ENCODE measurements around the gene DHX35.
A peak's percentile ranks its signal among the peaks of the same experiment; 100 is the strongest.
"Not testable (repeated sequence)": the region's sequence is repeated elsewhere in the genome, so short reads cannot be mapped to it uniquely, and the experiment has no call there.

DHX35 gene

DNA sequence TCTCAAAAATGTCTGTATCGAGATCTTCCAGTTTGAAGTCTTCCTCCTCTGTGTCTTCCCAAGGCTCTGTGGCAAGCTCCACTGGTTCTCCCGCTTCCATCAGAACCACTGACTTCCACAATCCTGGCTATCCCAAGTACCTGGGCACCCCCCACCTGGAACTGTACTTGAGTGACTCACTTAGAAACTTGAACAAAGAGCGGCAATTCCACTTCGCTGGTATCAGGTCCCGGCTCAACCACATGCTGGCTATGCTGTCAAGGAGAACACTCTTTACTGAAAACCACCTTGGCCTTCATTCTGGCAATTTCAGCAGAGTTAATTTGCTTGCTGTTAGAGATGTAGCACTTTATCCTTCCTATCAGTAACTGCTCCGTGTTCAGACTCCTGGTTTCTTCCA lies 10.0 kb upstream of the DHX35 start:
- Histone ChIP-seq H3K27me3 (ENCODE audit: insufficient read depth, insufficient read length) (no peaks in the 10 kb centered on the region), H3K9ac (ENCODE audit: insufficient read length, low read depth) (no peak overlapping the region), H3K36me3 (ENCODE audit: insufficient read depth, insufficient read length, low read length) (peaks cover 64% of the 10 kb centered on the region), H3K4me1 (ENCODE audit: insufficient read depth, insufficient read length) (peaks cover 14% of the 10 kb centered on the region), H3K9me3 (ENCODE audit: insufficient read depth, low read length) (no peaks in the 10 kb centered on the region), H3K4me3 (ENCODE audit: insufficient read length, low read depth) (no peak overlapping the region)
- DNase-seq (ENCODE audit: low read depth, low spot score) = no peak
- TF ChIP-seq YY1 (IDR thresholded peaks at IDR 0.05; ENCODE audit: insufficient read depth, insufficient read length) (no peak), SUZ12 (IDR thresholded peaks at IDR 0.05; ENCODE audit: extremely low read depth, insufficient read depth, insufficient read length) (no peak), ZNF274 (IDR thresholded peaks at IDR 0.05; ENCODE audit: low read depth, low read length) (no peak)

DNA sequence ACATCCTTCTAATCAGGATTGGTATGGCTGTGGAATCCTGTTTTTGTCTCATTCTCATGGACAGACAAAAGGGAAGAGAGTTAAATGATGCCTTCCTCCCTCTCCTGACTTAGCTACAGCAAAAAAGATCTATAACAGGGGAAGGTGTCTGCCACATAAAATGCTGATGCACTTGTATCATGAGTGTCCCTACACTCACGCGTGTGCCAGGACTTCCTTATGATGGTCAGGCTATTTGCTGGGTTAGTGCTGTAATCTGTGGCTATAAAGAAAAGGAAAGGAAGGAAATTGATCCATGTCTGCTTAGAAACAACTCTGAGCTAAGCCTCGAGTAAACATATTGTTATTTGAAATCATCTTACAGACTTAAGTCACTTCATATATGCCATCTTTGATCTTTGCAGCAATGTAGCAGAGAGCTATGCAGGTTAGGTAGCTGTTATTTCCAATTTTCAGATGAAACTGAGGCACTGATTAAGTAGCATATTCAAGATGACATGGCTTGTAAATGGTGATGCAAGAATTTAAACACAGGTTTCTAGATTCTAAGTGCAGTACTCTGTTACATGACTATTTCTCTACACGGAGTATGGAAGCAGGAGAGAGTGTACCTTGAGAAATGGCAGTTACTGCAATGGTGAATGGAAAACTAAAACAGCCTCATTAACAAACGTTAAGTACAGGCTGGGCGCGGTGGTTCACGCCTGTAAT lies 8.4 kb upstream of the DHX35 start:
- Histone ChIP-seq H3K4me1 (ENCODE audit: insufficient read depth, insufficient read length) (peaks cover 9% of the 10 kb centered on the region), H3K9me3 (ENCODE audit: insufficient read depth, low read length) (no peaks in the 10 kb centered on the region), H3K36me3 (ENCODE audit: insufficient read depth, insufficient read length, low read length) (peaks cover 48% of the 10 kb centered on the region), H3K4me3 (ENCODE audit: insufficient read length, low read depth) (no peak overlapping the region), H3K27me3 (ENCODE audit: insufficient read depth, insufficient read length) (no peaks in the 10 kb centered on the region), H3K9ac (ENCODE audit: insufficient read length, low read depth) (no peak overlapping the region)
- no peak for DNase-seq (ENCODE audit: low read depth, low spot score)
- TF ChIP-seq YY1 (IDR thresholded peaks at IDR 0.05; ENCODE audit: insufficient read depth, insufficient read length) (no peak), ZNF274 (IDR thresholded peaks at IDR 0.05; ENCODE audit: low read depth, low read length) (no peak)

DNA sequence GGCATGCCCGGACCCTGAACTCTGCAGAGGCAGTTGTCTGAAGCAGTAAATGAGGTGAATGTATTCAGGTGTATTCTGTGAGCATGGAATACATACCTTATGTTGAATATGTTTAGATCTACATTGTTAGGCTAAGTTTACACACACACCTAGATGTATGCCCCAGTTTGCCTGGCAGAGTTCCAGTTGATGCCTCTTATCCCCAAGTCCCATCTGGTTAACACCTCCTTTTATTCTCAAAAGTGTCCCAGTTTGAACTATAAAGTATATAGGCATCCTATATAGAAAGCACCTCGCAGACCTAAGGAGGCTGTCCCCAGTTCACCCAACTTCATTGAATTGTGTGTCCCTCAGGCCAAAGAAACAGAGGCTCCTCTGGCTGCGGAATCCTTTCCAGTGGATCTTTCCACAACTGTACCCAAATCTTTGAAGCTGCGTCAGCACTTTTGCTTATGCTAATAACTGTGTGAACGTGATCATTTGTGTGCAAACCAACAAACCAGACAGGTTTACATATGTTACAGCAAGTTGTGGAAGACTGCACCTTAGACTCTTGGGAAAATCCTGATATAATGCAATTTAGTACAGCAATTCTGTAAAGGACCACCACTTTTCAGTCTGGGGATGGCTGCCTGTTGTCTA lies 4.8 kb upstream of the DHX35 start:
- Histone ChIP-seq H3K4me1 (ENCODE audit: insufficient read depth, insufficient read length) (no peaks in the 10 kb centered on the region), H3K36me3 (ENCODE audit: insufficient read depth, insufficient read length, low read length) (peaks cover 16% of the 10 kb centered on the region), H3K9ac (ENCODE audit: insufficient read length, low read depth) (no peak overlapping the region), H3K4me3 (ENCODE audit: insufficient read length, low read depth) (no peak overlapping the region), H3K9me3 (ENCODE audit: insufficient read depth, low read length) (no peaks in the 10 kb centered on the region), H3K27me3 (ENCODE audit: insufficient read depth, insufficient read length) (no peaks in the 10 kb centered on the region)
- no peak for DNase-seq (ENCODE audit: low read depth, low spot score)
- no peak for TF ChIP-seq YY1 (IDR thresholded peaks at IDR 0.05; ENCODE audit: insufficient read depth, insufficient read length)
- no peak for TF ChIP-seq SUZ12 (IDR thresholded peaks at IDR 0.05; ENCODE audit: extremely low read depth, insufficient read depth, insufficient read length)
- no peak for TF ChIP-seq ZNF274 (IDR thresholded peaks at IDR 0.05; ENCODE audit: low read depth, low read length)

DNA sequence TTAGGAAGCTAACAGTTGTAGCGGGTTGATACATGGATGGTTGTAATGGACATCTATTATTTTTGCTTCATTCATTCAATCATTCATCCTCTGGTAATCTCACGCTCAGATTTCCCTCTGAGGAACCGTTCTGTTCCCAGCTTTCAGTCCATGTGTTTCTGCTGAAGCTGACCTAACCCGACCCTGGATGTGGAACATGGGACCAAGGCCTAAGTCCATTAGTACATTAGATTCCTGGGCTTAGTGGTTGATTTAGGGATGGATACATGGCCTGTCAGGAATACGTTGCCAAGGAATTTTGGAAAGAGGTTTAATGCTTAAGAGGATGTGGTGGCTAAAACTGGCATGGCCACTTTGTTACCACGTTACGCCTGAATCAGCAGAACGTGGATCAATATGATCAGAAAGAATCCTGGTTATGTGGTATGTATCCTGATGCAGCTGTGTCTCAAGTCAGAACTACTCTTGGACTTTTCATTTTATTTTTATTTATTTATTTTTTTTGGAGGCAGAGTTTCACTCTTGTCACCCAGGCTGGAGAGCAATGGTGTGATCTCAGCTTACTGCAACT lies 4.1 kb upstream of the DHX35 start:
- Histone ChIP-seq H3K9me3 (ENCODE audit: insufficient read depth, low read length) (no peaks in the 10 kb centered on the region), H3K27me3 (ENCODE audit: insufficient read depth, insufficient read length) (no peaks in the 10 kb centered on the region), H3K4me3 (ENCODE audit: insufficient read length, low read depth) (no peak overlapping the region), H3K9ac (ENCODE audit: insufficient read length, low read depth) (no peak overlapping the region), H3K4me1 (ENCODE audit: insufficient read depth, insufficient read length) (no peaks in the 10 kb centered on the region), H3K36me3 (ENCODE audit: insufficient read depth, insufficient read length, low read length) (peaks cover 10% of the 10 kb centered on the region)
- TF ChIP-seq ZNF274 (IDR thresholded peaks at IDR 0.05; ENCODE audit: low read depth, low read length) = no peak
- no peak for TF ChIP-seq SUZ12 (IDR thresholded peaks at IDR 0.05; ENCODE audit: extremely low read depth, insufficient read depth, insufficient read length)
- no peak for TF ChIP-seq YY1 (IDR thresholded peaks at IDR 0.05; ENCODE audit: insufficient read depth, insufficient read length)
- DNase-seq (ENCODE audit: low read depth, low spot score) = no peak

DNA sequence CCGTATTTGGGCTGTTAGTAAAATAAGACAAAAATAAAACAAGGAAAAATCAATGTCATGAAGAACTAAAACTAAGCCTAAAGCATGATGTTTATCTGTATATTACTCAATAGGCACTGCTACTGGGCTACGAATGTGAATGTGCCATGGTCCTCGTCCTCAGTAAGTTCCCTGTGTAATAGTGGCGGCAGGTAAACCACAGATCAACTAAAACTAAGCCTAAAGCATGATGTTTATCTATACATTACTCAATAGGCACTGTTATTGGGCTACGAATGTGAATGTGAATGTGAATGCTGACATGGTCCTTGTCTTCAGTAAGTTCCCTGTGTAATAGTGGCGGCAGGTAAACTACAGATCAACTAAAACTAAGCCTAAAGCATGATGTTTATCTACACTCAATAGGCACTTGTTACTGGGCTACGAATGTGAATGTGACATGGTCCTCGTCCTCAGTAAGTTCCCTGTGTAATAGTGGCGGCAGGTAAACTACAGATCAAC lies 1.9 kb upstream of the DHX35 start:
- DNase-seq (ENCODE audit: low read depth, low spot score); H3K4me3 ChIP-seq (ENCODE audit: insufficient read length, low read depth); H3K9ac ChIP-seq (ENCODE audit: insufficient read length, low read depth); H3K36me3 ChIP-seq (ENCODE audit: insufficient read depth, insufficient read length, low read length); H3K4me1 ChIP-seq (ENCODE audit: insufficient read depth, insufficient read length); H3K9me3 ChIP-seq (ENCODE audit: insufficient read depth, low read length); H3K27me3 ChIP-seq (ENCODE audit: insufficient read depth, insufficient read length): not testable (repeated sequence)

DNA sequence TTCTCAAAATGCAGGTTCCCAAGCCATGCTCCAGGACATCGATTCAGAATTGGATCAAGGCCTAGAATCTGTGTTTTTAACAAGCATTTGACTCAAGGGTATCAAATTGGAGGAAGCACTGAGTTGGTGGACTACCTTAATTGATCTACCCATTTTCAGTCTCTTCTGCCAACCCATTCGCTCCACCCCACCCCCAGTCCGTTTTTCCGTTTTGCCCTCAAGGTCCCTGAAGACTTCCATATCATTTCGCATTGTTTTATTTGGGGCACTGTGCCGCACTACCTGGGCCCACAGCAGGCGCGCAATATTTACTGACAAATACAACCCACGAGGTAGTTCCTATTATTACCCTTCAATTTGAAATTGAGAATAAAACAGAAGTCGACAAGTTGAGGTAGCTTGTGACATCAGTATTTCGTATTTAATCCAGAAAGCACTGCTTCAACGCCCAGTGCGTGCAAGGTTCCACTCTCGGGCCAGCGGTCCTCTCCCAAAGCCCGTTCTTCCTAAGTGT lies 557 bp upstream of the DHX35 start:
- no peaks in the 10 kb centered on the region for H3K4me1 ChIP-seq (ENCODE audit: insufficient read depth, insufficient read length)
- TF ChIP-seq SUZ12 (IDR thresholded peaks at IDR 0.05; ENCODE audit: extremely low read depth, insufficient read depth, insufficient read length) = no peak
- TF ChIP-seq YY1 (IDR thresholded peaks at IDR 0.05; ENCODE audit: insufficient read depth, insufficient read length) = no peak
- TF ChIP-seq ZNF274 (IDR thresholded peaks at IDR 0.05; ENCODE audit: low read depth, low read length) = no peak
- H3K9ac ChIP-seq (ENCODE audit: insufficient read length, low read depth) = peak overlapping the region; percentile 87
- H3K36me3 ChIP-seq (ENCODE audit: insufficient read depth, insufficient read length, low read length) = peaks cover 19% of the 10 kb centered on the region
- H3K27me3 ChIP-seq (ENCODE audit: insufficient read depth, insufficient read length) = no peaks in the 10 kb centered on the region
- H3K9me3 ChIP-seq (ENCODE audit: insufficient read depth, low read length) = no peaks in the 10 kb centered on the region
- DNase-seq (ENCODE audit: low read depth, low spot score) = no peak
- H3K4me3 ChIP-seq (ENCODE audit: insufficient read length, low read depth) = peak overlapping the region; percentile 97

DNA sequence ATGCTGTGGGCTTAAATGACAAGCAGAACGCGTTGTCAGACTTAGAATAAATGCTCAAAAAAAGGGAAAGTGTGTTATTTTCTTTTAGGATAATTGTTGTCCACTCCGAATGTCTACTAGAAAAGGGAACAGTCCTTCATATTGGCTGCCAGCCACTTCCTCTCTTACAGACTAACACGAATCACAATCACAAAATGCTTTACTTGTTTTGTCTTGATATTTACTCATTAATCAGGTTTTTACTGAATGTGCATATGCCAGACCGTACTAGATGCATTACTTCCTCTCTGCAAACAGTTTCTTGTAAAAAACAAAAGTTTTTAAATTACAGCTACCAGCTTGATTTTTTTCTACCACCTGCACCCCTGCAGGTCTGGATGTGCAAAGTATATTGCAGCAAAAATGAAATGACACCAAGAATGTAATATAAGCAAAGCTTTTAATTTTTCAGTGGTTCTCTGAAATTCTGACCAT lies 821 bp downstream of the DHX35 start:
- Histone ChIP-seq H3K9ac (ENCODE audit: insufficient read length, low read depth) (peak overlapping the region; percentile 97), H3K4me1 (ENCODE audit: insufficient read depth, insufficient read length) (no peaks in the 10 kb centered on the region), H3K27me3 (ENCODE audit: insufficient read depth, insufficient read length) (no peaks in the 10 kb centered on the region), H3K4me3 (ENCODE audit: insufficient read length, low read depth) (peak overlapping the region; percentile 97), H3K36me3 (ENCODE audit: insufficient read depth, insufficient read length, low read length) (peaks cover 28% of the 10 kb centered on the region), H3K9me3 (ENCODE audit: insufficient read depth, low read length) (no peaks in the 10 kb centered on the region)
- TF ChIP-seq ZNF274 (IDR thresholded peaks at IDR 0.05; ENCODE audit: low read depth, low read length) (no peak), YY1 (IDR thresholded peaks at IDR 0.05; ENCODE audit: insufficient read depth, insufficient read length) (no peak), SUZ12 (IDR thresholded peaks at IDR 0.05; ENCODE audit: extremely low read depth, insufficient read depth, insufficient read length) (no peak)
- no peak for DNase-seq (ENCODE audit: low read depth, low spot score)
